Measurements from ENCODE around the gene IL13. TPM values are rescaled to one million over a fixed set of nuclear protein-coding genes. Genes with fewer than 3 reads are reported as not detected.

Gene IL13
- total RNA-seq, 2 experiments from 2014 or later = not detected

DNA sequence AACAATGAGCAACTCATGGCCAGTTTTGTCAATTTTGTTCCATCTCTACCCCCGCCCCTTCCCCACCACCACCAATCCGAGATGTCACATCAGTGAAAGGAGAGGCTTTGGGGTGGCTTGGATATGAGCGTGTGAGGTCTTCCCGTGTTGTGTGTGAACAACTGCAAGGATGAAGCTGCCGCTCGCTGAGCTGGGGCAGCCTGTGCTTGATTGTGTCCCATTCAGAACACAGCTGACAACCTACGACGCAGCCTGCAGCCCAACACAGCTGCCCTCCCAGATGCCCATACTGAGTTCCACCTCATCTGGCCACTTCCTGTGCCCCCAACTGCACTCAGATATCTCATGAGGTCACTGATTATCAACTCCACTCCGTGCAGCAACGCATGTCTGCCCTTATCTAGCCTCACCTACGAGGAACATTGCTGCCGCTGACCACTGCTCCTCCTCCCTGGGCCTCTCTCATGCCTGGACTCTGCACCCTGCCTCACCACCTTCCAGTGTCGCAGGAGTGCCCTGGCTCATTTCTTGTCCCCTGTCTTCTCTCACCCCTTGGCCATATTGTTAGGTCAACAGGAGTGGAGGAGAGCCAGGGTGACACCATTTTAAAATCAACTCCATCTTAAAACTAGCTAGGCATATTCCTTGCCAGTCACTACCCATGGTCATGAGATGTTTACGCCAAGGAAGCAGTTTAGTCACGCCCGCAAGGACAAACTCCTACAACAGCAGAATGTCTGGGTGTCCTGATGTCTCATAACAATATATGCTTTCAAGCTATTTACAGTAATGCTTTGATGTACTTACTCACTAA lies 8.5 kb downstream of the IL13 start:
- Histone ChIP-seq H3K4me3 (ENCODE audit: low read depth, low read length, poor library complexity, severe bottlenecking) (no peak overlapping the region), H3K9me3 (ENCODE audit: low read length) (no peaks in the 10 kb centered on the region), H3K36me3 (ENCODE audit: insufficient read depth, low read length) (no peaks in the 10 kb centered on the region), H2AFZ (ENCODE audit: low read length) (no peak overlapping the region), H3K9me2 (ENCODE audit: insufficient read depth, low read length) (no peaks in the 10 kb centered on the region), H3K27ac (ENCODE audit: low read depth, low read length, poor library complexity, severe bottlenecking) (no peak overlapping the region), H3K4me2 (ENCODE audit: low read length) (no peak overlapping the region), H4K20me1 (ENCODE audit: insufficient read depth, low read length) (no peaks in the 10 kb centered on the region), H3K79me2 (ENCODE audit: insufficient read depth, low read depth, low read length) (no peaks in the 10 kb centered on the region), H3K4me1 (ENCODE audit: insufficient read depth, low read length, poor library complexity, severe bottlenecking) (no peaks in the 10 kb centered on the region)
- no TSS peak for BruUV-seq (replicated peaks)
- intact Hi-C loops (cut with micrococcal nuclease; ENCODE audit: unreplicated experiment) = no loop called here
- ChIA-PET CTCF (ENCODE audit: unreplicated experiment) (no interaction called here), POLR2A (interaction anchor here (0.5 to 0.6 kb wide), 2 partner anchors 115 to 423 kb away, joined by 3 to 4 read pairs; no protein-coding TSS in a partner anchor)
- TF ChIP-seq, protein P1, sequence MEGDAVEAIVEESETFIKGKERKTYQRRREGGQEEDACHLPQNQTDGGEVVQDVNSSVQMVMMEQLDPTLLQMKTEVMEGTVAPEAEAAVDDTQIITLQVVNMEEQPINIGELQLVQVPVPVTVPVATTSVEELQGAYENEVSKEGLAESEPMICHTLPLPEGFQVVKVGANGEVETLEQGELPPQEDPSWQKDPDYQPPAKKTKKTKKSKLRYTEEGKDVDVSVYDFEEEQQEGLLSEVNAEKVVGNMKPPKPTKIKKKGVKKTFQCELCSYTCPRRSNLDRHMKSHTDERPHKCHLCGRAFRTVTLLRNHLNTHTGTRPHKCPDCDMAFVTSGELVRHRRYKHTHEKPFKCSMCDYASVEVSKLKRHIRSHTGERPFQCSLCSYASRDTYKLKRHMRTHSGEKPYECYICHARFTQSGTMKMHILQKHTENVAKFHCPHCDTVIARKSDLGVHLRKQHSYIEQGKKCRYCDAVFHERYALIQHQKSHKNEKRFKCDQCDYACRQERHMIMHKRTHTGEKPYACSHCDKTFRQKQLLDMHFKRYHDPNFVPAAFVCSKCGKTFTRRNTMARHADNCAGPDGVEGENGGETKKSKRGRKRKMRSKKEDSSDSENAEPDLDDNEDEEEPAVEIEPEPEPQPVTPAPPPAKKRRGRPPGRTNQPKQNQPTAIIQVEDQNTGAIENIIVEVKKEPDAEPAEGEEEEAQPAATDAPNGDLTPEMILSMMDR (conservative IDR thresholded peaks at IDR 0.05; ENCODE audit: low read length) = no peak
- no peak for TF ChIP-seq EZH2phosphoT487 (IDR thresholded peaks at IDR 0.05; ENCODE audit: borderline replicate concordance, low read depth, low read length)
- DNase-seq (ENCODE audit: low spot score) = no peak

DNA sequence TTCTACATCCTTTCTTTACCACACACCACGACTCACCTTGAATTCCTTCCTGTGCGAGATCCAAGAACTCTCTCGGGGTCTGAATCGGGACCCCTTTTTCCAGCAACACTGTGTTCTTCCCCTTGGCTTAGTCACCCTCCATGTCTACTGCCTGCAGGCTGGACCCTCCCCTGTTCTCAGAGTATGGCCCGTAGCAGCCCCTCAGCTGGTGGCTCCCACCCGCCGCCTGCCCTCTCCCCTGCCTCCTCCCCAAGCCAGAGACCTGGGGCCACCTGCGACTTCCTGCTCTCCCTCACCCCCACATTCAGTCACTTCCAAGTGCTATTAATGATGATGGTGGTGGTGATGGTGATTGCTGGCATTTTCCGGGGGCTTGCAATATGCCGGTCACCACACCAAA lies 9.3 kb downstream of the IL13 start:
- no peaks in the 10 kb centered on the region for H3K9me2 ChIP-seq (ENCODE audit: insufficient read depth, low read length)
- TF ChIP-seq, protein P1 (conservative IDR thresholded peaks at IDR 0.05; ENCODE audit: low read length) = no peak
- TF ChIP-seq EZH2phosphoT487 (IDR thresholded peaks at IDR 0.05; ENCODE audit: borderline replicate concordance, low read depth, low read length) = no peak
- POLR2A ChIA-PET = no interaction called here

More for the DNA sequence above, 9.3 kb downstream of the IL13 start:
- Histone ChIP-seq H3K79me2 (ENCODE audit: insufficient read depth, low read depth, low read length) (no peaks in the 10 kb centered on the region), H3K4me2 (ENCODE audit: low read length) (no peak overlapping the region), H4K20me1 (ENCODE audit: insufficient read depth, low read length) (no peaks in the 10 kb centered on the region), H3K4me1 (ENCODE audit: insufficient read depth, low read length, poor library complexity, severe bottlenecking) (no peaks in the 10 kb centered on the region), H2AFZ (ENCODE audit: low read length) (no peak overlapping the region), H3K36me3 (ENCODE audit: insufficient read depth, low read length) (no peaks in the 10 kb centered on the region), H3K9me3 (ENCODE audit: low read length) (no peaks in the 10 kb centered on the region), H3K27ac (ENCODE audit: low read depth, low read length, poor library complexity, severe bottlenecking) (no peak overlapping the region), H3K4me3 (ENCODE audit: low read depth, low read length, poor library complexity, severe bottlenecking) (no peak overlapping the region)
- no peak for DNase-seq (ENCODE audit: low spot score)
- CTCF ChIA-PET (ENCODE audit: unreplicated experiment) = no interaction called here
- no TSS peak for BruUV-seq (replicated peaks)
- intact Hi-C loops (cut with micrococcal nuclease; ENCODE audit: unreplicated experiment) = no loop called here
